ENCODE results near the gene CFAP46. TPM values are rescaled to one million over a fixed set of nuclear protein-coding genes. Genes with fewer than 3 reads are reported as not detected.

CFAP46 gene
- total RNA-seq, 1 donor from 2014 or later: 1.6 TPM

DNA sequence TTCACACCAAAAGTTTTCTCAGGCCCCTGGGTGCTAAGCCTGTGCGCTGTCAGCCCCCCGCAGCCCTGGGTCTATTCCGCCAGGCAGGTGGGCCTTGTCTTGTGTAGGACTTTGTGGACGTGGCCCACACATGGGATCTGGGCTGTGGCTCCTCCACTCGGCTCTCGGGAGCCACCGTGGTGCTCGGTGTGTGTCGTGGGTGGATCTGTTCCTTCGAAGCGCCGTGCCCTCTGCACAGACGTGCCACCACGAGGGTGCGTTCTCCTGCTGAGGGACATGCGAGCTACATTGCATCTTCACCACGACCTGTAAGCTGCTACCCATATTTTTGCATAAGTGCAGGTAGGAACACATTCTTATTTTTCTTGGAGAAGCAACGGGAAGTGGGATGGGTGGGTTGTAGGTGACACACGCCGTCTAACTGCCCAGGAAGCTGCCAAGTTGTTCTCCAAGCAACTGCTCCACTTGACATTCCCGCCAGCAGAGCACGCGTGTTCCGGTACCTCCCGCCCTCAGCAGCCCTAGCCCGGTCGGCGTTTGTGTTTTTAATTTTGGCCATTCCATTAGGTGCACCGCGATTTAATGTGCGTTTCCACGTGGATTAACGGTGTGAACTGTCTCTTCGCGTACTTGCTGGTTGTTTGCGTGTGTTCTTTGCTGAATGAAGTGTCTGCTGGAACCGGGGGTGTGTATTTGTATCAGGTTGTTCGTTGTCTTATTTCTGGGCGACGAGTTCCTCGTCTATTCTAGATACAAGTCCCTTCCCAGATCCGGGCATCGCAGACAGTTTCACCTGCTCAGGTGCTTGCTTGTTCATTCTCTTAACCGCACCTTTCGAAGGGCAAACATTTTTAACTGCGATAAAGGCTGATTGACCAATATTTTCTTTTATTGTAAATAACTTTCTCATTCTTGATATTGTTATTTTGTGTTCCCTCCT, 47.4 kb upstream of the CFAP46 start:
- no peaks in the 10 kb centered on the region for H3K9me3 Mint-ChIP-seq
- peaks cover 24% of the 10 kb centered on the region for H3K4me1 Mint-ChIP-seq
- Histone ChIP-seq H3F3A (ENCODE audit: low read depth) (peaks cover 4% of the 10 kb centered on the region), H3K27me3 (no peaks in the 10 kb centered on the region), H3K4me2 (no peak overlapping the region), H3K4me1 (peaks cover 5% of the 10 kb centered on the region), H3K79me2 (ENCODE audit: low read depth) (no peaks in the 10 kb centered on the region), H3K9ac (no peak overlapping the region), H3K27ac (no peak overlapping the region), H4K20me1 (ENCODE audit: low read depth) (no peaks in the 10 kb centered on the region), H2AFZ (replicated peaks) (no peak overlapping the region), H3K4me3 (no peak overlapping the region), H3K36me3 (no peaks in the 10 kb centered on the region), H3K9me3 (ENCODE audit: low read depth) (no peaks in the 10 kb centered on the region)
- H3K27me3 Mint-ChIP-seq (ENCODE audit: insufficient read depth, low read depth): peaks cover 12% of the 10 kb centered on the region
- H3K27ac Mint-ChIP-seq: no peak overlapping the region
- no peak for DNase-seq (ENCODE audit: low spot score)
- no peak overlapping the region for H3K4me3 Mint-ChIP-seq
- TF ChIP-seq EZH2 (IDR thresholded peaks at IDR 0.05) (no peak), EZH2phosphoT487 (IDR thresholded peaks at IDR 0.05) (no peak), CTCF (IDR thresholded peaks at IDR 0.05) (no peak)
- H3K36me3 Mint-ChIP-seq: no peaks in the 10 kb centered on the region

DNA sequence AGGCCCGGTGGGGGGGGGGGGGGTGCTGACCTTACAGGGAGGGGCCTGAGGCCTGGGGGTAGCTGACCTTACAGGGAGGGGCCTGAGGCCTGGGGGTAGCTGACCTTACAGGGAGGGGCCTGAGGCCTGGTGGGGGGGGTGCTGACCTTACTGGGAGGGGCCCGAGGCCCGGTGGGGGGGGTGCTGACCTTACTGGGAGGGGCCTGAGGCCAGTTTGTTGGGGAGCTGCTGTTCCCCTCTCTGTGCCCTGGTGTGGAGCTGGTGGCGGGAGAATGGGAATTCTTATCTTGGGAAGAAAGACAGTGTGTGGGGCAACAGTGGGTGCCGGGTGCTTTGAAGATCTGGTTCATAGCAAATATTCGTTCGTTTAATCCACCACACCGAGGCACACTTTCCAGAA, 46.6 kb upstream of the CFAP46 start:
- Histone ChIP-seq H3K4me2 (no peak overlapping the region), H3K4me3 (no peak overlapping the region), H3F3A (ENCODE audit: low read depth) (peaks cover 4% of the 10 kb centered on the region), H3K27ac (no peak overlapping the region), H3K36me3 (no peaks in the 10 kb centered on the region), H4K20me1 (ENCODE audit: low read depth) (no peaks in the 10 kb centered on the region), H3K4me1 (peaks cover 5% of the 10 kb centered on the region), H3K9me3 (ENCODE audit: low read depth) (no peaks in the 10 kb centered on the region), H2AFZ (replicated peaks) (no peak overlapping the region), H3K27me3 (peaks cover 5% of the 10 kb centered on the region), H3K9ac (no peak overlapping the region), H3K79me2 (ENCODE audit: low read depth) (no peaks in the 10 kb centered on the region)
- no peak for TF ChIP-seq EZH2phosphoT487 (IDR thresholded peaks at IDR 0.05)
- TF ChIP-seq CTCF (IDR thresholded peaks at IDR 0.05): no peak
- no peak for TF ChIP-seq EZH2 (IDR thresholded peaks at IDR 0.05)
- Mint-ChIP-seq H3K27ac (no peak overlapping the region), H3K4me1 (peaks cover 26% of the 10 kb centered on the region), H3K27me3 (ENCODE audit: insufficient read depth, low read depth) (peaks cover 12% of the 10 kb centered on the region), H3K36me3 (no peaks in the 10 kb centered on the region), H3K9me3 (no peaks in the 10 kb centered on the region), H3K4me3 (no peak overlapping the region)
- no peak for DNase-seq (ENCODE audit: low spot score)

DNA sequence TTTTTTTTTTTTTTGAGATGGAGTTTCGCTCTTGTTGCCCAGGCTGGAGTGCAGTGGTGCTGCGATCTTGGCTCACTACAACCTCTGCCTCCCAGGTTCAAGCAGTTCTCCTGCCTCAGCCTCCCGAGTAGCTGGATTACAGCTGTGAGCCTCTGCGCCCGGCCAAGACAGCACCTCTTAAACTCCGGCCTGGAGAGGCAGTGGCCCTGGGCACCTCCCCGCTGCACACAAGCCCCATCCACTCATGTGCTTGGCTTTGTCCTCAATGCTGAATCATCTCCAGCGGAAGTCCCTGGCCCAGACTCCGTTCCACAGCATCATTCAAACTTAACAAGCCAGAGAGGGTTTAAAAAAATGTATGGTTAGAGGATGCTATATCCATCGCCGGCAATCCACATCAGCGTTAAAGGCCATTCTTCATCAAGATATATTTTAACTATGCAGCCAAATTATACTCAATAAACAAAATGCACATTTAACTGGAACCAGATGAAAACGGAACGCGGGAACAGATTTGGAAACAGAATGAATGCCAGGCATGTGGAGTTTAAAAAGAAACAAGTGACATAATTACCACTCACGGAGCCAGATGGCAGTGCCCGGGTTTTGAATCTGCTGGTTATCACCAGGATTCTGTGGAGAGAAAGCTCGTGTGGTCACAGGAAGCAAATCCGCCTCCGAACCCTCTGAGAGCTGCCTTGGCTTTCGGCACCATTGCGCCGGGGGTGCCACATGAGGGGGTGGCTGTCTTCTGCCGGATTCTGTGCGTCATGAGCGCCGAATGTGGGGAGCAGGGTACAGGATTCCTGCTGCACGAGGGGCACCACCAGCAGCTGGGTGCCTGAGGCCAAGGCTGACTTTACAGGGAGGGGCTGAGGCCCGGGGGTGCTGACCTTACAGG, 45.6 kb upstream of the CFAP46 start:
- H3K36me3 Mint-ChIP-seq: no peaks in the 10 kb centered on the region
- Histone ChIP-seq H3K27ac (no peak overlapping the region), H3K36me3 (no peaks in the 10 kb centered on the region), H4K20me1 (ENCODE audit: low read depth) (no peaks in the 10 kb centered on the region), H3K9me3 (ENCODE audit: low read depth) (no peaks in the 10 kb centered on the region), H3K4me3 (no peak overlapping the region), H3K79me2 (ENCODE audit: low read depth) (no peaks in the 10 kb centered on the region), H3K4me2 (no peak overlapping the region), H3K27me3 (peaks cover 5% of the 10 kb centered on the region), H3K9ac (no peak overlapping the region), H2AFZ (replicated peaks) (no peak overlapping the region), H3F3A (ENCODE audit: low read depth) (peaks cover 4% of the 10 kb centered on the region), H3K4me1 (peaks cover 5% of the 10 kb centered on the region)
- no peak for DNase-seq (ENCODE audit: low spot score)
- peaks cover 28% of the 10 kb centered on the region for H3K4me1 Mint-ChIP-seq
- H3K27ac Mint-ChIP-seq: no peak overlapping the region
- H3K4me3 Mint-ChIP-seq: no peak overlapping the region
- H3K9me3 Mint-ChIP-seq: no peaks in the 10 kb centered on the region
- TF ChIP-seq EZH2 (IDR thresholded peaks at IDR 0.05): no peak
- no peak for TF ChIP-seq EZH2phosphoT487 (IDR thresholded peaks at IDR 0.05)
- peaks cover 8% of the 10 kb centered on the region for H3K27me3 Mint-ChIP-seq (ENCODE audit: insufficient read depth, low read depth)
